ENCODE data around the gene LZTR1. TPM values are rescaled to one million over a fixed set of nuclear protein-coding genes. Genes with fewer than 3 reads are reported as not detected.

The LZTR1 gene
- total RNA-seq, 1 donor from 2014 or later = 16.7 TPM

DNA sequence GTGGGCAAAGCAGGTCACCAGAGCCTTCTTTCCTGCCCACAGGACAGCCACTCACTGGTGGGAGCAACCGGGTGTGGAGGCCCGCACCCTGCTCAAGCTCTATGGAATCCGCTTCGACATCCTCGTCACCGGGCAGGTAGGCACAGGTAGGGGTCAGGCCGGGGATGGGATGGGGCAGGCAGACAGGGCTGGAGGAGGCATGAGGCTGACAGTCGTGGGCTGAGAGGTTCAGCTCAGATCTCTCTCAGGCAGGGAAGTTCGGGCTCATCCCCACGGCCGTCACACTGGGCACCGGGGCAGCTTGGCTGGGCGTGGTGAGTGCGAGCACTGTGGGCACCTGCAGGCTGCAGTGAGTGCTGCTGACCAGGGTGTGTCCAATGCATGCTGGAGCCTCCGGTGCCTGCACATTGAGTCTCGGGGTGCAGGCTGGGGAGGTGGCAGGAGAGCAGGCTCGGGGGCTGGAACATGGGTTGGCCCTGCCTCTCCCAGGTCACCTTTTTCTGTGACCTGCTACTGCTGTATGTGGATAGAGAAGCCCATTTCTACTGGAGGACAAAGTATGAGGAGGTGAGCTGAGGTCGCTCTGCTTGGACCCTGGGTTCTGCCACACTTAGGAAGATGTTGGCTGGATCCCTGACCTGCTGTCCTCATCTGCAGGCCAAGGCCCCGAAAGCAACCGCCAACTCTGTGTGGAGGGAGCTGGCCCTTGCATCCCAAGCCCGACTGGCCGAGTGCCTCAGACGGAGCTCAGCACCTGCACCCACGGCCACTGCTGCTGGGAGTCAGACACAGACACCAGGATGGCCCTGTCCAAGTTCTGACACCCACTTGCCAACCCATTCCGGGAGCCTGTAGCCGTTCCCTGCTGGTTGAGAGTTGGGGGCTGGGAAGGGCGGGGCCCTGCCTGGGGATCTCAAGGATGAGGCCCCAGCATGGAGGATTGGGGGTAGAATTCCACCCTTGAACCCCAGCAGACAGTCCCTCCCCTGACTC is 44.0 kb downstream of the LZTR1 start:
- no peak for DNase-seq (ENCODE audit: low read depth)
- TF ChIP-seq, protein P1, sequence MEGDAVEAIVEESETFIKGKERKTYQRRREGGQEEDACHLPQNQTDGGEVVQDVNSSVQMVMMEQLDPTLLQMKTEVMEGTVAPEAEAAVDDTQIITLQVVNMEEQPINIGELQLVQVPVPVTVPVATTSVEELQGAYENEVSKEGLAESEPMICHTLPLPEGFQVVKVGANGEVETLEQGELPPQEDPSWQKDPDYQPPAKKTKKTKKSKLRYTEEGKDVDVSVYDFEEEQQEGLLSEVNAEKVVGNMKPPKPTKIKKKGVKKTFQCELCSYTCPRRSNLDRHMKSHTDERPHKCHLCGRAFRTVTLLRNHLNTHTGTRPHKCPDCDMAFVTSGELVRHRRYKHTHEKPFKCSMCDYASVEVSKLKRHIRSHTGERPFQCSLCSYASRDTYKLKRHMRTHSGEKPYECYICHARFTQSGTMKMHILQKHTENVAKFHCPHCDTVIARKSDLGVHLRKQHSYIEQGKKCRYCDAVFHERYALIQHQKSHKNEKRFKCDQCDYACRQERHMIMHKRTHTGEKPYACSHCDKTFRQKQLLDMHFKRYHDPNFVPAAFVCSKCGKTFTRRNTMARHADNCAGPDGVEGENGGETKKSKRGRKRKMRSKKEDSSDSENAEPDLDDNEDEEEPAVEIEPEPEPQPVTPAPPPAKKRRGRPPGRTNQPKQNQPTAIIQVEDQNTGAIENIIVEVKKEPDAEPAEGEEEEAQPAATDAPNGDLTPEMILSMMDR (conservative IDR thresholded peaks at IDR 0.05; ENCODE audit: low read depth, low read length) = no peak
- no peak overlapping the region for H3K4me3 ChIP-seq (ENCODE audit: low read depth, low read length)

- TF ChIP-seq, protein P1 (conservative IDR thresholded peaks at IDR 0.05; ENCODE audit: low read depth, low read length) = no peak
- H3K4me3 ChIP-seq (ENCODE audit: low read depth, low read length) = no peak overlapping the region
- DNase-seq (ENCODE audit: low read depth) = no peak
Observed at GRCh38 chr22:21026783-21027692, 44.9 kb downstream of the LZTR1 start.

DNA sequence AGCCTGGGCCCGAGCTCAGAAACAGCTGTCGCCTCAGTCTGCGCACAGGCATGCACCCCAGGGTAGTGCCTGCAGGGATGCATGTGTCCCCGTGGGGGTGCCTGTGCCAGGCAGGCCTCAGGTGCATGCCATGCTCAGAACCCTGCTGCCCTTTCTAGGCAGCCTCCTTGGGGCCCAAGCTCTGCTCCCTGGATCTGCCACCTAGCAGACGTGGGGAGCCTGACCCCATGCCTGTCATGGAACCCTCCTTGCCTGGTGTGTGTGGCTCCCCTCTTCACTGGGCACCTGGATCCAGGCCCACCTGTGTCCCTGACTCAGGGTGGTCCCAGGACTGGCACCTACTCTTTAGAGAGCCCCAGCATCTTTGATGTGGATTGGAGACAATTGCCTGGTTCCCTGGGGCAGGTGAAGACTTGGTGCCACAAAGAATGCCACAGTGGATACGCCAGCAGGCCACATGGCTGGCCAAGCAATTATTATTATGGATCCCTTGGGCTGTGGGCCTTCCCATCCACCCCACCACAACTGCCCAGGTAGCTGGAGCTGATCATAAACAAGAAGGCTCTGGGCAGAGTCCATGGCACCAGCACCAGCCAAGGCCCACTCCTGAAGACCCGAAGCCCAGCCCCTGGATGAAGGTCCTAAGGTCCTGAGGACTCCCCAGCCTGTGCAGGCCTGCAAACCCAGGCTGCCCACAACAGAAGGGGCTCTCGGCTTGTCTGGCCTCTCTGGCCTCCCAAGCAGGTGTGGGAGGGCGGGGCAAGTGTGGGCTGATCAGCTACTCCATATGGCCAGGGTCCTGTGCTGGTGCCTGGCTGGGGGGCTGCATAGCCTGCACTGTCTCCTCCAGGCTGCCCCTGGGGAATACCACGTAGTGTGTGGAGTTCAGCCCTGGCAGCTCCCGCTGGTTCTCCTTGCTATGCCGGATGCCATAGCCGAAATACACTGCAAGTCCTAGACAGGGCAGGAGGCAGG is 46.5 kb downstream of the LZTR1 start:
- DNase-seq (ENCODE audit: low read depth) = no peak
- H3K4me3 ChIP-seq (ENCODE audit: low read depth, low read length) = no peak overlapping the region
- TF ChIP-seq, protein P1 (conservative IDR thresholded peaks at IDR 0.05; ENCODE audit: low read depth, low read length) = no peak

DNA sequence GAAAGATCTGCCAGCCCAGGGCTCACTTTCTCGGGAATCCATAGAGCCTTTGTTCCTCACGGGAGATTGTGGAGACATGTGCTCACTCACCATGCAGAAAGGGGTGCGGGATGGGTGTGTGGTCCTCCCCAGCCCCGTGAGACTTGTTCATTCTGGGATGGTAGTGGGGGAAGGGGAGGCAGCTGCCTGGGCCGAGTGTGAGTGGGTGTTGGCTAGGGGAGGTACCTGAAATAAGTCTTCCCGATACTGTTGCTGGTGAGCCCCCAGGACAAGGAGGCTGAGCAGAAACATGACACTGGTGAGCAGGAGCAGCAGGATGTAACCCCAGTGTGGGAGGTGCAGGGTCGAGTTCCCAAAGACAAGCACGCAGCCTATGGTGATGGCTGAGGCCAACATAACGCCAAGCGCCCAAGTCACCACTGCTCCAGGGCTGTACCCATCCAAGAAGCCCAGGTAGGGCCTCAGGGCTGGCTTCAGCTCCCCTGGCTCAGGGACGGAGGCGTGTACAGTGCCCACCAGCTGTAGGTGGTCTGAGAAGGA is 47.5 kb downstream of the LZTR1 start:
- TF ChIP-seq, protein P1 (conservative IDR thresholded peaks at IDR 0.05; ENCODE audit: low read depth, low read length) = no peak
- DNase-seq (ENCODE audit: low read depth) = no peak
- no peak overlapping the region for H3K4me3 ChIP-seq (ENCODE audit: low read depth, low read length)

GRCh38 chr22:21030032-21030431 is 47.9 kb downstream of the LZTR1 start:
- DNase-seq (ENCODE audit: low read depth) = no peak
- H3K4me3 ChIP-seq (ENCODE audit: low read depth, low read length) = no peak overlapping the region
- TF ChIP-seq, protein P1 (conservative IDR thresholded peaks at IDR 0.05; ENCODE audit: low read depth, low read length) = no peak

Measured in epithelial cell of proximal tubule (primary cell).